ENCODE data around the gene ELAC2. TPM values are rescaled to one million over a fixed set of nuclear protein-coding genes. Genes with fewer than 3 reads are reported as not detected.
A peak's percentile ranks its signal among the peaks of the same experiment; 100 is the strongest.

Gene ELAC2
- total and polyA plus RNA-seq, 10 of the 15 experiments (the other 5 are each of a cell fraction or from before 2014, with no cell fraction given) = 5.1 to 146 (median 79.4) TPM

GRCh38 chr17:12974005-12974531 is 43.8 kb downstream of the ELAC2 start (continued):
- TF ChIP-seq ASH2L (IDR thresholded peaks at IDR 0.05; ENCODE audit: borderline replicate concordance, low read depth) (no peak), TCF12 (IDR thresholded peaks at IDR 0.05; ENCODE audit: low read depth, low read length) (no peak)

DNA sequence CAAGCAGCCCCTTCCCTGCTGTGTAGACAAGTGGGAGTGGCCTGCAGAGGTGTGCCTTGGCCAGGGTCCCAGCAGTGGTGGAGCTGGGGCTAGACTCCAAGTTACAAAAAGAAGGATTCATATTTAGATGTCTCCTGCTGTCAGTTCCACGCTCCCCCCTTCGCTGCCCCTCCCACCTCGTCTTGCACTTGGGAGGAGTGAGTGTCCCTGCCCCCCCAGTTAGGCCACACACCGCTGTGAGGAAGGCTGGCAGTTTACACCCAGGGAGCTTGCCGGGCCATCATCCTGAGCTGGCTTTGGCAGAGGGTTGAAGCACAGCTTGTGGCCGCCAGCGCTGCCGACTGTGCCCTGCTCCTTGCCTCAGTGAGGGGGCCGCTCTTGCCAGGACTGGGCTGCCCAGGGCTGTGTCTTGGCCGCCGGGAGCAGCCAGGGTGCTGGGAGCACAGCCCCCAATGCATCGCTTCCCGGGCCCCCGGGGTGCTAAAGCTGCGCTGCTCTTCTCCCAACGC is 44.3 kb downstream of the ELAC2 start:
- no TSS peak for BruUV-seq (replicated peaks)
- Histone ChIP-seq H3K9ac (ENCODE audit: control insufficient read depth, insufficient read depth, low read length) (no peak overlapping the region), H2AFZ (ENCODE audit: control insufficient read depth, low read depth, low read length) (no peak overlapping the region), H3K4me1 (ENCODE audit: control insufficient read depth, insufficient read depth, low read length) (no peaks in the 10 kb centered on the region), H3K79me2 (ENCODE audit: control insufficient read depth, insufficient read depth, low read length) (no peaks in the 10 kb centered on the region), H3K4me3 (no peak overlapping the region), H3K36me3 (ENCODE audit: control insufficient read depth in 2 of 2, insufficient read depth in 2 of 2, low read length in 1 of 2) (no peaks in the 10 kb centered on the region), H3K9me3 (replicated peaks; ENCODE audit: control insufficient read depth, insufficient read depth, low read length) (no peaks in the 10 kb centered on the region), H4K20me1 (ENCODE audit: control insufficient read depth, insufficient read depth) (no peaks in the 10 kb centered on the region), H3K27me3 (replicated peaks in 1 of 2; ENCODE audit: control insufficient read depth in 2 of 2, insufficient read depth in 2 of 2, low read length in 1 of 2) (no peaks in the 10 kb centered on the region), H3K4me2 (ENCODE audit: control insufficient read depth, insufficient read depth) (peak overlapping the region; percentile 25; the same call in 1 of the 2 replicates), H3K27ac (ENCODE audit: control insufficient read depth, insufficient read depth) (no peak overlapping the region)
- ATAC-seq = no peak
- no peak for DNase-seq (ENCODE audit: low read depth, low spot score)
- no peak for FAIRE-seq
- RAD21 ChIA-PET (ENCODE audit: unreplicated experiment) = no interaction called here
- POLR2A ChIA-PET = no interaction called here
- 45% methylated on average over 14 of the region's 16 CpGs for WGBS (ENCODE audit: insufficient coverage, insufficient replicate concordance, low lambda C conversion rate, missing lambda C conversion rate)
- intact Hi-C loops (cut with micrococcal nuclease; ENCODE audit: unreplicated experiment) (no loop called here), in situ Hi-C loops (cut with MboI) (no loop called here)
- CTCF ChIA-PET = no interaction called here
- SMC1A ChIA-PET (ENCODE audit: uncharacterized antibody, unreplicated experiment) = no interaction called here
- TF ChIP-seq CBX5 (IDR thresholded peaks at IDR 0.05; ENCODE audit: low read depth) (no peak), HCFC1 (IDR thresholded peaks at IDR 0.05; ENCODE audit: low read length) (no peak), POU2F2 (IDR thresholded peaks at IDR 0.05; ENCODE audit: borderline replicate concordance, low read depth, low read length) (no peak), ZBED1 (IDR thresholded peaks at IDR 0.05; ENCODE audit: borderline replicate concordance) (no peak), TBL1XR1 (IDR thresholded peaks at IDR 0.05; ENCODE audit: low read depth, low read length) (no peak), KLF5 (IDR thresholded peaks at IDR 0.05; ENCODE audit: partially characterized antibody) (no peak), E4F1 (IDR thresholded peaks at IDR 0.05; ENCODE audit: borderline replicate concordance, partially characterized antibody) (no peak), KDM1A (IDR thresholded peaks at IDR 0.05; ENCODE audit: borderline replicate concordance) (no peak), SUZ12 (IDR thresholded peaks at IDR 0.05; ENCODE audit: unreplicated experiment) (no peak), CREM (IDR thresholded peaks at IDR 0.05; ENCODE audit: low read depth) (no peak), POLR2AphosphoS5 (IDR thresholded peaks at IDR 0.05; ENCODE audit: low read length) (no peak), RBBP5 (conservative IDR thresholded peaks at IDR 0.05) (no peak), MEF2A (IDR thresholded peaks at IDR 0.05; ENCODE audit: insufficient read depth, low read depth, low read length) (no peak), BHLHE40 (IDR thresholded peaks at IDR 0.05; ENCODE audit: borderline replicate concordance in 1 of 2, low read depth in 2 of 2, low read length in 1 of 2) (no peak)
- TF ChIP-seq, protein P1, sequence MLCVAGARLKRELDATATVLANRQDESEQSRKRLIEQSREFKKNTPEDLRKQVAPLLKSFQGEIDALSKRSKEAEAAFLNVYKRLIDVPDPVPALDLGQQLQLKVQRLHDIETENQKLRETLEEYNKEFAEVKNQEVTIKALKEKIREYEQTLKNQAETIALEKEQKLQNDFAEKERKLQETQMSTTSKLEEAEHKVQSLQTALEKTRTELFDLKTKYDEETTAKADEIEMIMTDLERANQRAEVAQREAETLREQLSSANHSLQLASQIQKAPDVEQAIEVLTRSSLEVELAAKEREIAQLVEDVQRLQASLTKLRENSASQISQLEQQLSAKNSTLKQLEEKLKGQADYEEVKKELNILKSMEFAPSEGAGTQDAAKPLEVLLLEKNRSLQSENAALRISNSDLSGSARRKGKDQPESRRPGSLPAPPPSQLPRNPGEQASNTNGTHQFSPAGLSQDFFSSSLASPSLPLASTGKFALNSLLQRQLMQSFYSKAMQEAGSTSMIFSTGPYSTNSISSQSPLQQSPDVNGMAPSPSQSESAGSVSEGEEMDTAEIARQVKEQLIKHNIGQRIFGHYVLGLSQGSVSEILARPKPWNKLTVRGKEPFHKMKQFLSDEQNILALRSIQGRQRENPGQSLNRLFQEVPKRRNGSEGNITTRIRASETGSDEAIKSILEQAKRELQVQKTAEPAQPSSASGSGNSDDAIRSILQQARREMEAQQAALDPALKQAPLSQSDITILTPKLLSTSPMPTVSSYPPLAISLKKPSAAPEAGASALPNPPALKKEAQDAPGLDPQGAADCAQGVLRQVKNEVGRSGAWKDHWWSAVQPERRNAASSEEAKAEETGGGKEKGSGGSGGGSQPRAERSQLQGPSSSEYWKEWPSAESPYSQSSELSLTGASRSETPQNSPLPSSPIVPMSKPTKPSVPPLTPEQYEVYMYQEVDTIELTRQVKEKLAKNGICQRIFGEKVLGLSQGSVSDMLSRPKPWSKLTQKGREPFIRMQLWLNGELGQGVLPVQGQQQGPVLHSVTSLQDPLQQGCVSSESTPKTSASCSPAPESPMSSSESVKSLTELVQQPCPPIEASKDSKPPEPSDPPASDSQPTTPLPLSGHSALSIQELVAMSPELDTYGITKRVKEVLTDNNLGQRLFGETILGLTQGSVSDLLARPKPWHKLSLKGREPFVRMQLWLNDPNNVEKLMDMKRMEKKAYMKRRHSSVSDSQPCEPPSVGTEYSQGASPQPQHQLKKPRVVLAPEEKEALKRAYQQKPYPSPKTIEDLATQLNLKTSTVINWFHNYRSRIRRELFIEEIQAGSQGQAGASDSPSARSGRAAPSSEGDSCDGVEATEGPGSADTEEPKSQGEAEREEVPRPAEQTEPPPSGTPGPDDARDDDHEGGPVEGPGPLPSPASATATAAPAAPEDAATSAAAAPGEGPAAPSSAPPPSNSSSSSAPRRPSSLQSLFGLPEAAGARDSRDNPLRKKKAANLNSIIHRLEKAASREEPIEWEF (IDR thresholded peaks at IDR 0.05; ENCODE audit: insufficient replicate concordance, low read depth, low read length) = no peak

Data from GM12878 (cell line).